Inferior parietal cortex (tissue), 1 donor: ENCODE results near the gene AIFM1.
"Not testable (repeated sequence)": the region's sequence is repeated elsewhere in the genome, so short reads cannot be mapped to it uniquely, and the experiment has no call there.

Experiments used
- DNase-seq: peaks from one replicate; pipeline ENCODE4 v3.0.0-alpha.2; 2016; ENCODE audit errors: extremely low spot score

Gene AIFM1

DNA sequence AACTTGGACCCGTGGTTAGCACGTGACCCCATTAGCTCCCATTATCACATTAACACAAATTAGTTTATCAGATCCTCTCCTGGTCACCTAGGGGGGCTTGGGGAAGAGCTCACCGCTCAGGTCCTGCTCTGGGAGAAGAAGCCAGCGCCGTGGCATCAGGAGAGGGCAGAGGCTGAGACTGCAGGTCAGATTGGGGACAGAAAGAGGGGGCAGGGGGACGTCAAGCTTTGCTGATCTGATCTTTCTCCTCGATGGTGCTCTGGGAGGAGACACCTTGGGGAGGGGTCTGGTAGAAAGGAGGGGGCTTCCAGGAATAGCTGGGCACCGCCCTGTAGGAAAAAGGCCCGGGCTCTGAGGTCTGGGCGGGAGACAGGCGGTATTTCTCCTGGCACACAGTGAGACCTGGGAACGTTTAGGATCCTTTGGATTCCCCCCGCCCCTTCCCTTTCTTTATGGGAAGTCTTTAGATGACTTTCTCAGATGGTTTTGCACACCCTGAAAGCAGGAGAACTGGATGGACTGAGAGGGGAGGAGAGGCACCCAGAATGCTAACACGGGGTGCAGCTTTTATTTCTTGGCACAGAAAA, 46.2 kb downstream of the AIFM1 start:
- no peak for DNase-seq

DNA sequence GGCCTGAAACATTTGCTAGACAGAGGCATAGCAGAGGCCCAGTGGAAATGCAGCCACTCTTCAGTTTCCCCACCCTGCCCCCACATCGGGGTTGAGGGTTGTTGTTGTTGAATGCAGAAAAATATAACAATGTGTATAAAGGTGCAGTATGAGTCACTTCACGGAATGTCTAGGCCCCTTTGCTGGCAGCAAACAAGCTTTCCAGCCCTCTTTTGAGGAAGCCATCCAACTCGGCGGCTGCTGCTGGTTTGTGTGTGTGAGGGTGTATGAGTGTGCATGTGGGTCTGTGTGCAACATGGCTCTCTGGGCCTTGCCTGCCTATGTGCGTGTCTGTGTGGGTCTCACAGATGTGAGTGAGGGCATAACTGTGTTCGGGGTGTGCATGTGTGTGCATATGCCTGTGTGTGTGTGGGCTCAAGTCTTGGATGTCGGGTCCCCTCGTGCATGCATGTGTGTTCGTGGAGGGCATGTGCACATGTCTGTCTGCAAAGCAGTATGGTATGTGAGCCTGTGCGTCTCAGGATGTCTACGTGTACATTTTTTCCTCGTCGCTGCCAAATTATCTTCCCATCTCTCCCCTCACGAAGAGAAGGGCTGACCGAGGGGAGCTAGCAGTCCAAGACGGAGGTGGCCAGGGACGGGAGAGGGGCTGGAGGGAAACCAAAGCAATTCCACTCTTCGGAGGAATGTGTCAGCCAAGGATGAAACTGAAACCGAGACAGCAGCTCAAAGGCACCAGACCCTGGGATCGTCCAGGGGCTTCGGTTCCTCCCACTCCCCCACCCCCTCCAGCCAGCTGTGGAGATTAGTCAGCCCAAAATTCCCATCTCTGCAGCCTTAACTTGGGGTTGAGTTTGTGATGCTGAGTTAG, 47.0 kb downstream of the AIFM1 start:
- DNase-seq = no peak

DNA sequence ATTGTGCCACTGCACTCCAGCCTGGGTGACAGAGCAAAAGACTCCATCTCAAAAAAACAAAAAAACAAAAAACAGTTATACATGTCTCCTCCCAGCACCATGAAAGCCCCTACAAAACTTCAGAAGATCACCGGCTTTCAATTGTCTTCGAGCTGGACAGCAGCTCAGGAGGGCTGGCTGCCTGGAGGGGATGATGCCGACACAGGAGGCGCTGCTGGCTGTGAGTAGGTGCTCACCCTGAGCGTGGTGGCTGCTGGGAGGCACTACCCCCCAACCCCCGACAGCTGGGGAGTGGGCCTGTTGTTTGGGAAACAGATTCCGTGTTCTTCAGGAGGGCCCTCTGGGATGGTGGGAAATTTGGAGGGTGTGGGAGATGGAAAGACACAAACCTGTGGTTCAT, 48.5 kb downstream of the AIFM1 start:
- no peak for DNase-seq

DNA sequence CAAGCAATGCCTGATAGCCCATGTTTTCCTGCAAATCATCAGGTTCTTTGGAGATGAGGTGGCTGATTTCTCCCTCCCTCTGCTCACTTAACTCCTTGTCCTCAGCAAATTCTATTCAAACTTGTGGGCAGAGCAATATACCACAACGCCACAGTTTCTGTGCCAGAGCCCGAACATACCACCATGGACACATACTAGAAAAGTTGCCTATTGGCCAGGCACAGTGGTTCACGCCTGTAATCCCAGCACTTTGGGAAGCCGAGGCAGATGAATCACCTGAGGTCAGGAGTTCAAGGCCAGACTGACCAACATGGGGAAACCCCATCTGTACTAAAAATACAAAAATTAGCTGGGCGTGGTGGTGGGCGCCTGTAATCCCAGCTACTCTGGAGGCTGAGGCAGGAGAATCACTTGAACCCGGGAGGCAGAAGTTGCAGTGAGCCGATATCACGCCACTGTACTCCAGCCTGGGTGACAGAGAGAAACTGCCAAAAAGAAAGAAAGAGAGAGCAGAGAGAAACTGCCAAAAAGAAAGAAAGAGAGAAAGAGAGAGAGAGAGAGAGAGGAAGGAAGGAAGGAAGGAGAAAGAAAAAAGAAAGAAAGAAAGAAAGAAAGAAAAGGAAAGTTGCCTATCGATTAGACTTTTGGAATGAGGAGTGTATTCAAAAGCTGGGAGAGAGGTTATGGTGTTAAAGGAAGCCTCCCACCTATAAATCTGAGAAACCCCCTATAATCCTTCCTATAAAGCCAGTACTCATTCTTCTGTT, 50.3 kb downstream of the AIFM1 start:
- not testable (repeated sequence) for DNase-seq

DNA sequence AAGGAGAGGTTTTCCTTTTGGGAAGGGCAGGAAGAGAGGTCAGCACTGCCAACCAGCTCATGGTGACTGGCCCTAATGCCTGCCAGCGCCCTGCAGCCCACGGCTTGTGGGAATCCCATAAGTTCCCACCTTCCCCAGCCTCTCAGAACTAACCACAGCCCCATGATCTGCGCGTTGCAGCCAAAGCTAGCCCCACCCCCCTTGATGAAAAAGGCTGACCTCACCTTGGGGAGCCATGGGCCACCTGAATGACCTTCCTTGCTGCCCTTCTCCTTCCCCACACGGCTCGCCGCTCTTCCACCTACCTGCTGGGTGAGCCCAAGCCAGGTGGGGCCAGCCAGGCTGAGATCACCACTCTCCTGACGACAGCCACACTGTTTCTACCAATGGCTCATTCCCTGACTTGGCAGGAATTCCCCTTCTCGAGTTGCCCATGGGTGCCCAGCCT, 51.5 kb downstream of the AIFM1 start:
- DNase-seq = no peak

DNA sequence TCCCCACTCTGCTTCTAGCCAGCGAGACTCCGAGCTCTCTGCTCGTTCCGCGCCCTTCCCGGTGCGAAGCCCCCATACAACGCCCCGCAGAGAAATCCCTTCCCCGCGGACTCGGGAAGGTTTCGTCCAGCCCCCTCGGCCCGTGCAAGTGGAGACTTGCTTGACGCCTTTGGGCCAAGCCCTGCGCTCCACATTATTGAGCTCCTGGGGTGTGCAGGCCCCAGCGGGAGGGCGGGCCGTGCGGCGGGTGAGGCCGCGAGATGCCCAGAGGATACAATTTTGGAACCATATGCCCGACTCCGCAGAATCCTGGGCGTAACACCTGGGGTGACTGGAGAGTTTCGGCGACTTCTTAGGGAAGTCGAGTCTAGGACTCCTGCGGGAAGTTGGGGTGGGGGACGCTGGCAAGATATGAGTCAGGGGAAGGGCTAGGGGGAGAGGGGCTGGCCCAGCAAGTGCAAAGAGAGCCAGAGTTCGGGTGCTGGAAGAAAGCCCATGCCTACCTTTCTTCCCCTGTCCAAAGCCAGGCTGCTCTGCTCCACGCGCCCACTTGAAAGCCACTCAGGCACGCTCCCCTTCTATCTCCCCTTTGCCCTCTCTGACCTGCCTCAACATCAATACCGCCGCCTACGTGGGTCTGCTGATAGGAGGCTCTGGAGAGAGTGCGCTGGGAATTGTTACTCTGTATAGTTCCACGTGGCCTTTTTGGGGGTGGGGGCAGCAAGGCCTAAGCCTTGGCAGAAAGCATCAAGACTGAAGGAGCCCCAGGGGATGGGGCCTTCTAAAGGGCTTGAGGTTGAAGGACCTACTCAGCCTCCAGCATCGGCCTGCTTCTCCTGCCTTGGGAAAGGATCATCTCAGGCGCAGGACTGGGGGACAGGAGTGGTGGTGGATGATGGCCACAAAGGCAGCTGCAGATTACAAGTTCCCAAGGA, 54.2 kb downstream of the AIFM1 start:
- DNase-seq = no peak

DNA sequence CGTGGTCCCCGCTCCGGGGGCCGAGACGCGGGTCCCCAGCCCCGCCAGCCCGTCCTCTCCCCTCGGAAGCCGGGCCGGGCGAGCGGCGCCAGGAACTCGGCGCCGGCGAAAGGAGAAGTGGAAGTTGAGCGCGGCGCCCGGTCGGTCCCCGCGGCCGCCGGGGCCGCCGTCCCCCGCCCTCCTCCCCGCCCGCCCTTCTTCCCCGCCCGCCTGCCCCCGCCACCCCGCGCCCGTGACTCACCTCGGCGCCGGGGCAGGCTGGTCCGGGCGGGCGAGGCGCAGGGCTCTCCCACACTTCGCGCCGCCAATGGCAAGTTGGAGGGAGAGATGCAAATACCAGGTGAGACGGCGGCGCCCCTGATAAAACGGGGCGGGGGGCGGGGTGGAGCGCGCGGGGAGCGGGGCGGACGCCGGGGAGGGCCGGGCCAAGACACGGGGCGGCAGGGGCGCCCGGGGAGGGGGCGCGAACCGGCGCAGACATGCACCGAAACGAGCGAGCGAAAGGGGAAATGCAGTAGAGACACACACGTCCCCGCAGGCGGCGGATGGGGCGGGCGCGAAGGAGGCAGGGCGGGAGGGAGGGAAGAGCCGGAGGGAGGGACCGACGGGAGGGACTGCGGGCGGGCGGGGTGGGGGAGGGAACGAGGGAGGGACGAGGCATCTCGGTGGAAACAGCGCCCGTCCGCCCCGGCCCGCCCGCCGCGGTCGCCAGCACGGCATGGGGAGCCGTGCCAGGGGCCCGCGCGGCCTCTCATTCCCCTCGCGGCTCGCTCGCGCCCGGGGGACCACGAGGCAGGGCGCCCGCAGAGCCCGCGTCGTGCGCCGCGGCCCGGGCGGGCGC, 55.0 kb downstream of the AIFM1 start, which contains the start of gene ELF4:
TSS of gene ELF4 (minus strand) at position 119 of the 841 bp plus-strand sequence. CDS start 29,167 bp downstream, outside the sequence.
- no peak for DNase-seq

DNA sequence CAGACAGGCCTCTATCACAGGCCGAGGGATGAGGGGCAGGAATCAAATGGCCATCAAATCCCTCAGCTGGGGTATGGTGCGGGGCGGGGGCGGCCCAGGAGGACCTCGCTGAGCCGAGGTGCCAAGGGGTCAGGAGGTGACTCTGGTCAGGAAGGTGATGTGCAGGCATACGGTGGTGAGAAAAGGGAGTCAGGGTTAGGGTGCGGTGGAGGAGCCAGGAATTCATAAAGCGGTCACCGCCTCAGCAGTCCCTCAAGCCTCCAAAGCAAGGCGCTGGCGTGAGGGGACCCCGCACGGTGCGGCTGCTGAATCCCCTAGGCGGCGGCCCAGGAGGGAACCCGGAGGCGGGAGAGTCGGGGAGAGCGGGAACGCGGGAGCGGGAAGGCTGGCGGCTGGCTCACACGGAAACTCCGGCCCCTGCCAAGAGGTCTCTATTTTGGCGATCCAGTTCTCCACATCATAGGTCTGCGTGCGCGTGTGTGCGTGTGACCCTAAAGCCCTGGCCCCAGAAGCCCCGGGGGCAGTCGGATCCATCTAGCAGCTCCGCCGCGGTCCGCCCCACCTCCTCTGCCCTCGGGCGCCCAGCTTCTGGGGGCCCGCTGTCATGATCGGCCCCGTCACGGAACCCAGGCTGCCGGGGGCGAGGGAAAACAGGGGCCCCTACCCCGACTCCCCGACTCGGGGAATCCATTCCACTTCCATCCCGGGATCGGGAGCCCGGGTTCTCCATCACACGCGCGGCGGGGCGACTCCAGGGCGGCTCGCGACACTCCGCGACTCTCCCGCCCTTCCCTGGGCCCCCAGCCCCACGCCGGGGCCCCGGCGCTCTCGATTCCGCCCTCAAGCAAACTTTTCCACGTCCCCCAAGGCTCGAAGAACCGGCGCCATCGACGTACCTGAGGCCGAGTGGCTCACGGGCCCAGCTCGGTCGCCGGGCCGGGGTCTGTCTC, 55.9 kb downstream of the AIFM1 start:
- DNase-seq = no peak

DNA sequence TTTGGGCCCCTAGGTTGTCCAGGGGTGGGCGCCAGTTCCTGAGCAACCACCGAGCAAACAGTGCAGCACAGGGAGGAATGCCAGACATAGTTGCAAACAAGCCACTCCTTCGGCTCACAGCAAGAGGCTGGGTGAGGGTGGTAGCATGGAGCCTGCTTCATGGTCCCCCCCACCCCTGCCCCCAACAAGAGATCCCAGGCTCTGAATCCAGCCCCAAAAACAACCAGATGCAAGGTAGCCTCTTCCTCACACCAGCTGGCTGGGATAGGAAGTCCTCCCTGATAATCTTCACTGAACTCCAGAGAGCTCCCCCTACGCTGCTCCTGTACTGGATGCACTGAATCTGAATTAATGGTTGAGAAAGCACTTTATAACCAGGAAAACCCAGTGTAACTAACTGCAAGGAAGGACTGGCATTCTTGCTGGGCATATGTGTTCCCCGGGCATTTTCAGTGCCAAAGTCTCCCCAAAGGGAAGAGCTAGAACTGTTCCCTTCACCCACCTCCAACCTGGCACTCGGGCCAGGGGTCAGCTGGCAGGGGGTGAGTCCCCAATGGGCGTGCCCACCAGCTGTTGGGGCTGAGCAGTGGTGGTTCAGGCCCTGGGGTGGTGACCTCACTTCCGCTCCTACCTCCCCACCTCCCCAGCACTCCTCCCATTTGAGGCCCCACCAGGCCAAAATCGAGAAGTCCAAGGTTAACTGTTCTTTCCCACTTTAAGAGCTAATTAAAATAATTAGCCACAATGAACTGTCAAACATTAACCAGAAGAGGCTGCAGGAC, 56.8 kb downstream of the AIFM1 start:
- DNase-seq = no peak

DNA sequence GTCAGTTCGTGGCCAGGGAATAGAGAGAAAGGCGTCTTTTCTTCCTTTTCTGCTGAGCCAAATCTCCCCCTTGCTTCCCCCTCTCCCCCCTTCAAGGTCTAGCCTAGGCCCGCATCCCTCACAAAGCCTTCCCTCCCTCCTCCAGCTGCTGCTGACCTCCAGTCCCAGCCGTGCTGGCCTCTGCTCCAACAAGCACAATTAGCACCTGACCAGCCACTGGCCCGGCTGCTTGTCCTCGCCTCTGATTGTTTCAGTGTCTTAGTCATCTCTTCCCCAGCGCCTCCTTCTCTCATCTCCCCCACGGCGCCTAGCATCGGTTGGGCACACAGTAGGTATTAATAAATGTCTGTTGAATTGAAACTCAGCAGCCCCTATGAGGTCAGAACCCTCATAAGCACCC, 59.6 kb downstream of the AIFM1 start:
- no peak for DNase-seq

DNA sequence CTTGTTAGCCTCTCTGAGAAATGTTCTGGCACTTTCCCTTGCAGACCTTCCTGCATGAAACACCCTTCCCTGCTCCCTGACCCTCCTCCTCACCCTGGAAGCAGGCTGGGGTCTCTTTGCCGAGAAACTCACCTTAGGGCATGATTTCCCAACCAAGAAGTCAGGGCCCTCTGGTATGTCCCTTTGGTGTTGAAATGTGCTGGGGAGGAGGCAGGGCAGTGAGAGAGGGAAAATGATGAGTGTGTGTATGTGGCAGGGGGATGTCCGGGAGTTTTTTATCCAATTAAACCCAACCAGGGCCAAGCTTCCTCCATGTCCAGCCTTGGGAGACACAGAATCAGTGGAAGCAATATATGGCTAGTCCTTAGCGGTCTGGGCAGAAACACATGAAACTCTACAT, 60.4 kb downstream of the AIFM1 start:
- no peak for DNase-seq

DNA sequence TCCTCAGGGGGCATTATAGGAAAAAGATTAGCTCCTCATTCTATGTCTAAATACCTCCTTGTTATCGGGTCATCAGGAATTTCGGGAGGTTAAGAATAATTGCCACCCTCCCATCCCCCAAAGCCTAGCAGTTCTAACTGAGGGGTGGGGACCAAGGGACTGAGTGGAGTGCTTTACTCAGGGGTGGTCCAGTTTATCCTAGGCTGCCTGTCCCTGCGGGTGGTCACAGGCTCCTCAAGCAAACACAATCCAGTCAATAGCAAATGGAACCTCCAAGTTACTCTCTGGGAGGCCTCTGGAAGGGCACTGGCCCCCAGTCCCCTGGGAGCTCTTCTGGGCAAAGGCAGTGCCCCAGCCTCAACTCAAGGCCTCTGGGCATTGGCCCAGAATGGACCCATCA, 62.0 kb downstream of the AIFM1 start:
- DNase-seq = no peak

DNA sequence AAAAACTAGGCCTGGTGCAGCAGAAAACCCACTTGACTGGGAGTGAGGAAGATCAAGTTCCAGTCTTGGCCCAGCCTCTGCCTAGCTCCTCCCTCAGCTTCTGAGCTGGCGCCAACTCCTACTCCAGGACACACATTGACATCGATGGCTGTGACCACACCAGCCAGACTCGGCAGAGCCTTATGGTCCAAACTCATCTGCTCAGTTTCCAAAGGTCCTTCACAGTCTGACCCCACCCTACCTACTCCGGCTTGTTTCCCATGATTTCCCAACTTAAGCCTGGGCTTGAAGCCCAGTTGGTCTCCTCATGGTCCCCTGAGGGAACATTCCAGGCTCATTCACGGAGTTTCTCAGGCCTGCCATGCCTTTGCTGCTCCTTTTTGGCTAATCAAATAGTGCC, 65.5 kb downstream of the AIFM1 start:
- no peak for DNase-seq

DNA sequence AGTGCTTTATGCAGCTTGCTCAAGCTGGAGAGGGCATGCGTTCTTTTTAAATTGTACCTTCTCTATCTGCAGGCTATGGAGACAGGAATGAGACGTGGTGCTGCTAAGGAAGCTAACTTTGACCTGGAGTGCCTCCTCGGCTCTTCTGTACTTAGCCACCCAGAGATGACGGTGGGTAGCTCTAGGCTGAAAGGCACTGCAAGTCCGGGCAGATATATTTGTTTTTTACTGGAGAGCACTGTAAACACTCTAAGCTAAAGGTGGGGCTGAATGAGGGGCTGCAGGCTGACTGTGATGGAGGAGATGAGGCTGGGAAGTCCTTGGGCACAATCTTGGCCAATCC, 67.5 kb downstream of the AIFM1 start:
- DNase-seq = no peak

DNA sequence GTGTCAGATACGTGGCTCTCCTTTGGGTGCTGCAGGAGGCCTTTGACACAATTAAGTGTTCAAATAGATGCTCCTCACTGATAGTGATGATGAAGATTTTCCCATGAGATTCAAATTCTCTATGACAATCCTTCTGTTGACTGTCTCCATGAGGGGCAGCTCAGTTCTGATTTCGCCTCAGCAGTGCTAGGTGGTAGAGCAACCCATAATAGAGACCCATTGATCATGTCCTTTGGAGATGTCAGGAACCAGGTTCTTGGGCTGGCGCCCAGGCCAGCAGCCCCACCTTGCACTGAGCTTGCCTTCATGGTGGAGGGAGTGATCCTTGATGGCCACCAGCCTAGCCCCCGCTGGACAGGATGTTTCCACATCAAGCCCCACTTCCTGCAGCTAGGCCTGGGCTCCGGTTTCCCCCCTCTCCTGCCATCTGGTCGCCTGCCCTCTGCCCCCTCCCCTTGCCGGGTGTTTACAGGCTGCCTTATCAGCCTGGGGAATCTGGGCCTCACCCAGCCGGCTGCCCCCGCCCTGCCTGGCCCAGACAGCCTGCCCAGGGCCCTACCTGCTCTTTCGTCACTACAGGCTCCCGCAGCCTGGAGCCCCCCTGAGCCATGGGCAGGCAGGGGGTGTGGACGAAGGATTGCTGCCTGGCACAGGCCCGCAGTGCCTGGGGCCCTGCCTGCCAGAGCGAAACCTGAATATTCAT, 68.0 kb downstream of the AIFM1 start:
- DNase-seq = no peak

DNA sequence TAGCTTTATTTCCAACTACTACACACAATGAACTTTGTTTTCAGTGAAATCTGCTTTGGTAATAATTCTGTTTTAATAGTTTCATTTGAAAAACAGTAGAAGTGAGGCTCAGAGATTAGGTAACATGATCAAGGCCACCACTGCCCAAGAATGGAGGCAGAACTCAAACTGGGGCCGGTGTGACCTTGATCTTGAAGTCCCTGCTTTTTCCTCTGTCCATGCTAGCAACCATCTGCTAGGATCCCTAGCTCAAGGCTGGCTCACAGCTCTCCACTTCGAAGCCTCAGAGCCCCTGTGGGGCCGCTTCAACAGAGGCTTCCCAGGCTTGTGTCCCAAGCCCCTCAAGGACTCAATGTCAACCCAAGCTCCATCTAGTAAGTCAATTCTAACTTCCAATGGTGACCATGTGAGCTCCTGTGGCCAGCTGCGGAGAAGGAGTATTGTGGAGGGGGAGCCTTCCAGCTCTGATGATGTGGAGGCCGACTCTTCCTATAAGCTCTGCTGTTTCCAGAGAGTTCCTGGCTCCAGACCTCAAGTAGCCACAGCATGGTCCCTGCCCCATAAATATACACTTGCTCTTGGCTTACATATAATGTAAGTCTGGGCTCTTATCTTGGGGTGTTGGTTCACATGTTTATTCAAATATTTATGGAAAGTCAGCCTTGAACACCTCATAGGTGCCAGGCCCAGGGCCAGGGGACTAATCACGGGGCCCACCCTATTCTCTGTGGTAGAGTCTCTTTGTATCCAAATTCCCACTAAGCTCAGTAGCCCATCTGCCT, 70.2 kb downstream of the AIFM1 start:
- no peak for DNase-seq

DNA sequence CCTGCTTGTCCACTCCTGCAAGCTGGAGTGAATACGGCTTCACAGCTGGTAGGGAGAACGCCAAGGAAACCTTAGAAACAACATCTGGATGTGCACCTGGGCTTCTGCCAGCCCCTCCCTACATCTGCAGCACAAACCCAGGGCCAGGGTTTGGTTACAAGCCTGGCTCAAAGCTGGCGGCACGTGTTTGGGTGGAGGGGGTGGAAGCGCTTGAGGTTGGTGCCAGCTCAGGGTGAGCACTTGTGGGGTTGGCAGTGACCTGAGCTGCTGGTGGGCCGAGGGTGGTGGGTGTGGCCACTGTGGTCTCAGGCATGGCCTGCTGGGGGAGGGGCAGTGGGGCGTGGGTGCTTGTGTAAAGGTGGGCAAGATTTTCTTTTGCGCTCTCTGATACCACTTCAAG, 70.9 kb downstream of the AIFM1 start:
- no peak for DNase-seq
